HG02938 (cell line): ENCODE data around the gene CASP10.
"Not testable (repeated sequence)": the region's sequence is repeated elsewhere in the genome, so short reads cannot be mapped to it uniquely, and the experiment has no call there.

ENCODE experiments used
- ATAC-seq: cut with Tn5 transposase; IDR thresholded peaks from one replicate; pipeline ENCODE4 v1.9.1; 2021; ENCODE audit warnings: mild to moderate bottlenecking, moderate library complexity; ENCODE audit not compliant: unreplicated experiment

Gene CASP10, protein sequence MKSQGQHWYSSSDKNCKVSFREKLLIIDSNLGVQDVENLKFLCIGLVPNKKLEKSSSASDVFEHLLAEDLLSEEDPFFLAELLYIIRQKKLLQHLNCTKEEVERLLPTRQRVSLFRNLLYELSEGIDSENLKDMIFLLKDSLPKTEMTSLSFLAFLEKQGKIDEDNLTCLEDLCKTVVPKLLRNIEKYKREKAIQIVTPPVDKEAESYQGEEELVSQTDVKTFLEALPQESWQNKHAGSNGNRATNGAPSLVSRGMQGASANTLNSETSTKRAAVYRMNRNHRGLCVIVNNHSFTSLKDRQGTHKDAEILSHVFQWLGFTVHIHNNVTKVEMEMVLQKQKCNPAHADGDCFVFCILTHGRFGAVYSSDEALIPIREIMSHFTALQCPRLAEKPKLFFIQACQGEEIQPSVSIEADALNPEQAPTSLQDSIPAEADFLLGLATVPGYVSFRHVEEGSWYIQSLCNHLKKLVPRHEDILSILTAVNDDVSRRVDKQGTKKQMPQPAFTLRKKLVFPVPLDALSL

DNA sequence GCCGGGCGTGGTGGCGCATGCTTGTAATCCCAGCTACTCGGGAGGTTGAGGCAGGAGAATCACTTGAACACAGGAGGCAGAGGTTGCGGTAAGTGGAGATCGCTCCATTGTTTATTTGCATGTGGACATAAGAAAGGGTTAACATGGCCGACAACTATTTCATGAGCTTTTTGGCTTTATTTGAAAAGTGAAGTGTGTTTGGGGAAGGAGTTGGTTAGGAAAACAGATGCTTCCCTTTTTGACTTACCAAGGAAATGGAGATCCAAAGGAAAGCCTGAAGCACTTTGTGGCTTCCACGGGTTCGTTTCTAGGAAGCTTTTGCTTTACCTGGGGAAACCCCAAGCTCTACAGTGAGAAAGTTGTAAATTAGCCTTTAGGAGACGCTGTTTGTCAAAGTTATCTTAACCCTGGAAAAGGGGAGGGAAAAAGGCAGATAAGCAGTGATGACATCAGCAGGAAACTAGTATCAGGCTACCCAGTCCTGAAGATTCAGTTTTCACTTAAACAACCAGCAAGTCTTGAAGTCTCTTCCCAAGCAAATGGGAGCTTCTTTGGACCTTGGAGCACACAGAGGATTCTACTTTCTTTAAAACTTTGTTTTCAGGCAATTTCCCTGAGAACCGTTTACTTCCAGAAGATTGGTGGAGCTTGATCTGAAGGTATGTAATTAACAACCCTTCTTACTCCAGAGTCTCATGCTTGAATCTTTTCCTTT, at the start of gene CASP10:
TSS of gene CASP10 (plus strand) at position 492 of the 715 bp plus-strand sequence. CDS start 2,637 bp downstream, outside the sequence.
- ATAC-seq = peak; percentile 65

DNA sequence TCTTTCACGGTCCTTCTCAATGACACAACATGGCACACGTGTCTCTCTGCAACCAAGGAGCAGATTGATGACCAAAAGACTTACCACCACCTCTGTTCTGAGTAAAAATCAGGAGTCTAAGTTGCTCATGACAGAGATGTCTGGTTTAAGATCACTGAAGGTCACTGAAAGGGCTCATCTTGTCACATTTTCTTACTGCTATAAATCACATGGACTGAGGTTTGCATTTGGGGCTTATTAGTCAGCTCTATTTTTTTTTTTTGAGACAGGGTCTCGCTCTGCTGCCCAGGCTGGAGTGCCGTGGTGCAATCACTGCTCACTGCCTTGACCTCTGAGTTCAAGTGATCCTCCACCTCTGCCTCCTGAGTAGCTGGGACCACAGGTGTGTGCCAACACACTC, 47.6 kb upstream of the CASP10 start:
- no peak for ATAC-seq

DNA sequence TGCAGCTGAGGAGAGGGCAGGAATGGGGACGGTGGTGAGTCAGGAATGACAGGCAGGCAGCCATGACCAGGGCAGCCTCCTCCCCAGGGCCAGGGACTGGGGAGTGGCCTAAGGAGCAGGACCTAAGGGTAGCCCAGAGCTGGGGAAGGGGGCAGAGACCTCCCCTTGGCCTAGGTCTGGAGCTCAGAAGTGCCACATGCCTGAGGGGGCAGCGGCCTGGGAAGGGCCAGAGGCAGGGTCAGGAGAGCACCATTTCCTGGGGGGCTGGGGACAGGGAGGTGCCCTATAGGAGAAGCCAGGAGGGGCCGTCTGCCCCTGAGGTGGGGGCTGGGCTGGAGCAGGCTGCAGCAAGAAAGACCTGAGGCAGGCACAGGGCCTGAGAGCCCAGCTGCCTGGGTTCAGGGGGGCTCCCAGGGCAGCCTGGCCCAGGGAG, 46.0 kb upstream of the CASP10 start:
- ATAC-seq = no peak

DNA sequence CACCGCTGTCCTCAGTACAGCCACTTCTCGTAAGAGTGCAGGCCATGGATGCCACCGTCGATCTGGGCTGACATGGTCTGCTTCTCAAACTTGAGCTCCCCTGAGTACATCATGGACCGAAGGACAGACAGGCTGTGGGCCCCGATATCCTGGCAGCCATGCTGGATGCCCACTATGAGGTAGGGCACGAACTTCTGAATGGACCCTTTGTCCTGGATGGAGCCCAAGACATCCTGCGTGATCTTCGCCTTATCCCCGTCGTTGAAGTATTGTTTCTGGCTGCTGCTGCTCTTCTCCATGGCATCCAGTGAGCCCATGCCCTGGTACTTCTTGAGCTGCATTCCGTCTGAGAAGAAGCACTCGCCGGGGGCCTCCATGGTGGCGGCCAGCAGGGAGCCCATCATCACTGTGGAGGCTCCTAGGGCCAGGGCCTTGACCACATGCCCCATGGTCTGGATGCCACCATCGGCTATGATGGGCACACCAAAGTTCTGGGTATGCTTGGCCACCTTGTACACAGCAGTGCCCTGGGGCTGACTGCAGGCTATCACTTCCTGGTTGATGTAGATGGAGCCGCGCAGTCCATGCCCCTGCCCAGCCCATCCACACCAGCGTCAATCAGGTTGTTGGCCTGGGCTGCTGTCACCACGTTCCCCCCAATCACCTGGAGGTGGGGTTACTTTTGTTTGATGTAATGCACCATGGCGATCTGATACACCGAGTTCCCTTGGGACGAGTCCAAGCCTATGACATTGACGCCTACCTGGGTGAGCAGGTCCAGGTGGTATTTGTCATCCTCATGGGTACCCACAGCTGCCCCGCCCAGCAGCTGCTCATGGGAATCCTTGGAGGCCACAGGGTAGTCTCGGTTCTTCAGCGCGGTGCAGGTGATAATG, 45.2 kb upstream of the CASP10 start:
- ATAC-seq = no peak

DNA sequence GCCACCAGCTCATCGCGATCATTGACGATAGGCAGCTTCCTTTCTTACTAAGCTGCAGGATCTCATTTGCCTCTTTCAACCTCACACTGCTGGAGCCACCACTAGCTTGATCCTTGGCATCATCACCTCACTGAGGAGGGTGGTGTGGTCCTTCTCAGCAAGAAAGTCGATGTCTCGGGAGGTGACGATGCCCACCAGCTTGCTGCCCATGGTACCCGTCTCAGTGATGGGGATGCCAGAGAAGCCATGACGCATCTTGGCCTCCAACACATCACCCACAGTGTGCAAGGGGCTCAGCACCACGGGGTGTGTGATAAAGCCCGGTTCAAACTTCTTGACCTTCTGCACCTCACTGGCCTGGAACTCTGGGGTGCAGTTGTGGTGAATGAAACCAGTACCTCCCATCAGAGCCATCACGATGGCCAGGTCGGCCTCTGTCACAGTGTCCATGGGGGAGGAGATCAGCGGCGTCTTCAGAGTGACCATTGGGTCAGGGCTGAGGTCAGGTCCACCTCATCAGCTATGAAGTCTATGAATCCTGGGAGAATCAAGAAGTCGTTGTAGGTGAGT, 44.5 kb upstream of the CASP10 start:
- no peak for ATAC-seq

DNA sequence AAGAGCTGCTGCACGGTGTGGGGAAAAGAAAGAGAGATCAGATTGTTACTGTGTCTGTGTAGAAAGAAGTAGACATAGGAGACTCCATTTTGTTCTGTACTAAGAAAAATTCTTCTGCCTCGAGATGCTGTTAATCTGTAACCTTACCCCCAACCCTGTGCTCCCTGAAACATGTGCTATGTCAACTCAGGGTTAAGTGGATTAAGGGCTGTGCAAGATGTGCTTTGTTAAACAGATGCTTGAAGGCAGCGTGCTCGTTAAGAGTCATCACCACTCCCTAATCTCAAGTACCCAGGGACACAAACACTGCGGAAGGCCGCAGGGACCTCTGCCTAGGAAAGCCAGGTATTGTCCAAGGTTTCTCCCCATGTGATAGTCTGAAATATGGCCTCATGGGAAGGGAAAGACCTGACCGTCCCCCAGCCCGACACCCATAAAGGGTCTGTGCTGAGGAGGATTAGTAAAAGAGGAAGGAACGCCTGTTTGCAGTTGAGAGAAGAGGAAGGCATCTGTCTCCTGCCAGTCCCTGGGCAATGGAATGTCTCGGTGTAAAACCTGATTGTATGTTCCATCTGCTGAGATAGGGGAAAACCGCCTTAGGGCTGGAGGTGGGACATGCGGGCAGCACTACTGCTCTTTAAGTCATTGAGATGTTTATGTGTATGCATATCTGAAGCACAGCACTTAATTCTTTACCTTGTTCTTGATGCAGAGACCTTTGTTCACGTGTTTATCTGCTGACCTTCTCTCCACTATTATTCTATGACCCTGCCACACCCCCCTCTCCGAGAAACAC, 43.8 kb upstream of the CASP10 start:
- not testable (repeated sequence) for ATAC-seq

DNA sequence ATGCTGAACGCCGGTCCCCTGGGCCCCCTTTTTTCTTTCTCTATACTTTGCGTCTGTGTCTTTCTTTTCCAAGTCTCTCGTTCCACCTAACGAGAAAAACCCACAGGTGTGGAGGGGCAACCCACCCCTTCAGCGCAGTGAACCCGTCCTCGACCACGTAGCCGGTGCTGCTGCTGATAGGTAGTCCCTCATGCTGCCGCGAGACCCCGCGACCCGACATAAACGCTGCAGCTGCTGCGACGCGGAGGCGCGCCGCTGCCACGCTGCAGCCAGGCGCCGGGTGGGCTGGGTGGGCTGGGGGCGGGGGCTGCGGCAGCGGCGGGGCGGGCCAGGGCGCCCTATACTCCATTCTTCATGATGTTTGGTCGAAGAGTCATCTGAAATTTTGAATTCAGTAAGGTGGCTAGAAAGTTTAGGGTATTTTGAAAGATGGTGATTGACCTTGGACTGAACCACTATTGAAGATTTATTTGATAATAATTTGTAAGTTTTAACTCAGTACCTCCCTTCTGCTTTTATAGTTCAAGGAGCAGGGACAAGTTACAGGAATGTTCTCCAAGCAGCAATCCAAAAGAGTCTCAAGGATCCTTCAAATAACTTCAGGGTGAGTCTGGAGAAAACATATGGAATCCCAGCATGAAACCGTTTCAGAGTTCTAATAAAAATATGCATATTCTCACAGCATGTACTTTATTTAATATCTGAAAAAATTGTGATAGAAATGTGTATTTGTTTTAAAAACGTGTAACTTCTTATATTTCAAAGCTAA, 42.9 kb upstream of the CASP10 start:
- ATAC-seq = no peak

DNA sequence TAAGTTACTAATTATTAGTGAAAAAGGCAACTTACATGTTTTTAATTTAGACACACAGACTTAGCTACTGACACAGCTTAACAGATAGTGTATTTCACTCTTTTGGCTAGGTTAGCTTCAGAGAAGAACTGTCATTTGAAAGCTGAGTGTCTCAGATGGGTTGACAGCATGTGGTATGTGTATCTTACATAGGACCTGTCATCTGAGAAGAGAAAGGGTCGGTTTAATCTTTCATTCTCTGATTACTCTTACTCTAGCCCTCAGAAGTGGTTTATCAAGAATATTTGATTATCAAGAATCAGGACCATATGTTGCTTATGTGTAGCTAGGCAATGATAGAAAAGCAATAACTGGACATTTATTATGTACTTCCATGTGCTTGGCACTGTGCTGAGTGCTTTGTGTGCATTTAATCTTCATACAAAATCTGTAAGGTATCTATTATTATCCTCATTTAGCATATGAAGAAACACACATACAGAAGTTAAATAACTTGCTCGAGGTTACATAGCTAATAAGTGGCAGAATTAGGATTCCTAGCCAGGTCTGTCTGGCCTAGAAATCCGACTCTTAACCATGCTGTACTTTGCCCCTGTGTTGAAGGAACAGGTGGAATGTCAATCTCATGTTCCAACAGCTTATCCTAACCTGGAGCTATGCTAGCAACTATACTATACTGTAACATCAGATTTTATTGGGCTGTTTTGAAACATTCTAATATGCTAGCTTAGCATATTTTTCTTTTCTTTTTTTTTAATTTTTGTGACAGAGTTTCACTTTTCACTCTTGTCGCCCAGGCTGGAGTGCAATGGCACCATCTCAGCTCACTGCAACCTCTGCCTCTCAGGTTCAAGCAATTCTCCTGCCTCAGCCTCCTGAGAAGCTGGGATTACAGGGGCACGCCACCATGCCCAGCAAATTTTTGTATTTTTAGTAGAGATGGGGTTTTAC, 38.6 kb upstream of the CASP10 start:
- ATAC-seq = no peak

DNA sequence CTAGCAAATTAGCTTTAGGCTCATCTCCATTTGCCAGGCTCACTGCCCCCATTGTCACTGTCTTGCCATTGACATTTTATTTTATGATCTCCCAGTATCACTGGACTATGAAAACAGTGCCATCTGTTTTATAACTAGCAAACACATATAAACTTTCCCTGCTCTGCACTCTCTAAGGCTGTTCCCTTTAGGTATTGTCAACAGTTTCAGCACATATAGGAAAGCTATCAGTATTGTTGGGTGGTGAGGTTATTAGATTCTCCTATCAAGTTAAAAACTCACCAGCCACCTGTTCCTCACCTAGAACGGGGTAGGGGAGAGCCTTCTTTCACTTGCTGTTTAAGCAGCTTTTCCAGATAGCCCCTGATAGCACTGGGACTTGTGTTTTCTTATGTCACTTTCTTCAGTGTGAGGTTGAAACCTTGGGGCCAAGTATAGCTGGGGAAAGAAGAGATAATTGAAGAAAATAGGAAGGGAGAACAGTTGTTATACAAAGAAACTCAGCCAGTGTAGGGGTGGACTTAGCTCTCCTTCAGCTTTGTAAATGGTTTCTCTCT, 34.4 kb upstream of the CASP10 start:
- no peak for ATAC-seq

DNA sequence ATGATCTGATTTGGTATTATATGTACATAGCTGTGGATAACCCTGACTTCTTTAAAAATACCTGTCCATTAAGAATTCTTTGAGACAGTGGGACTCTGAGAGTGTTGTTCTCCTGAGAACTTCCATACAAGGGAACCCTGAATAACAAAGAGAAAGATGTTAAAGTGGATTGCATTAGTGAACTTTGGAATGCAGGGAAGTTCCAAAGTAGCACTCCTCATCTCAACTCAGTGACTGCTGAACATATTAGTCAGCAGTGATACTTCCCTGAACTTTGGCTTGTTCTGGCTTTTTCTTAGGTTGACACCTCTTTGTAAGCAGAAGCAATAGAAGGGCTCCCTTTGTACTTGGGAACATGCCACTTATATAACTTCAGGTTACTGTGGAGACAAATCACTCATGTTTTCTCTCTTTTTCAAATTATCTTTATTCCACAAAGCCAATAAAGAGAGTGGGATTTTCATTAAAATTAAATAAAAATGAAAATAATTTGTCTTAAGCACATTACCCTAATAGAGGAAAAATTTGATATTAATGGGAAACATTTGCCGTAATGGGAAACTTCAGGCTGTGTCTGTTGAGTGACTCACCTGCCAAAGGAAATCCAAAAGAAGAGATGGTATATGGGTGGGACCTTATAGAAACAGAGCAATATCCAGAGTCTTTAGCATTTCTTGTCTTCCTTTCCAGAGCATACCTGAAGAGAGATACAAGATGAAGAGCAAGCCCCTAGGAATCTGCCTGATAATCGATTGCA, 33.7 kb upstream of the CASP10 start:
- ATAC-seq = no peak

DNA sequence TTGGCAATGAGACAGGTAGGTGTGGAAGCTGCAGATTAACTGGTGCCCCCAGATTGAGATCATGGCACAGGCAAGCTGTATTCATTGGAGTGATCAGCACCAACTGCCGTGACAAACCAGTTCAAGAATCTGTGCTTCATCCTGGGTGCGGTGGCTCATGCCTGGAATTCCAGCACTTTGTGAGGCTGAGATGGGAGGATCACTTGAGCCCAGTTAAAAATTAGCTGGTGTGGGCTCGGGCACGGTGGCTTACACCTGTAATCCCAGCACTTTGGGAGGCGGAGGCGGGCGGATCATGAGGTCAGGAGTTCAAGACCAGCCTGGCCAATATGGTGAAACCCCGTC, 33.1 kb upstream of the CASP10 start:
- ATAC-seq = not testable (repeated sequence)

DNA sequence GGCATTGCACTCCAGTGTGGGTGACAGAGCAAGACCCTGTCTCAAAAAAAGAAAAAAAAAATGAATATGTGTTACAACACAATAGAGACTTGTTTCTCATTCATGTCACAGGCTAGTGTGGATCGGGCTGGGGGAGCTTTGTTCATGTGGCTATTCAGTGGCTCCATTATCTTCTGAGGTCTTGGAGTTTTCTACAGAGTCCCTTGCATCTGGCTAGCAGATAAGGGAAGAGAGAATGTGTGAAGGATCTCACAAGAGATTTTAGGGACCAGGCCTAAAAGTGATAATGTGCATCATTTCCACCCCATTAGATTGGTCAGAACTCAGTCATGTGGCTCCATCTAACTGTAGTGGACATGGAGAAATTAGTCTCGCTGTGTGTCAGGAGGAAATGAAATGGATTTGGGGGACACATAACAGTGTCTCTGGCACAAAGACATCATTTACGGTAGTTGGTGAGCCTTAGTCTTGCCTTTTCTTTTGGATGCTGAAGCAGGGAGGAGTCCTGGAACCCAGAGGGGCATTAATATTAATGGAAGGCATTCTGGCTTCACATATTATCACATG, 32.4 kb upstream of the CASP10 start:
- no peak for ATAC-seq

DNA sequence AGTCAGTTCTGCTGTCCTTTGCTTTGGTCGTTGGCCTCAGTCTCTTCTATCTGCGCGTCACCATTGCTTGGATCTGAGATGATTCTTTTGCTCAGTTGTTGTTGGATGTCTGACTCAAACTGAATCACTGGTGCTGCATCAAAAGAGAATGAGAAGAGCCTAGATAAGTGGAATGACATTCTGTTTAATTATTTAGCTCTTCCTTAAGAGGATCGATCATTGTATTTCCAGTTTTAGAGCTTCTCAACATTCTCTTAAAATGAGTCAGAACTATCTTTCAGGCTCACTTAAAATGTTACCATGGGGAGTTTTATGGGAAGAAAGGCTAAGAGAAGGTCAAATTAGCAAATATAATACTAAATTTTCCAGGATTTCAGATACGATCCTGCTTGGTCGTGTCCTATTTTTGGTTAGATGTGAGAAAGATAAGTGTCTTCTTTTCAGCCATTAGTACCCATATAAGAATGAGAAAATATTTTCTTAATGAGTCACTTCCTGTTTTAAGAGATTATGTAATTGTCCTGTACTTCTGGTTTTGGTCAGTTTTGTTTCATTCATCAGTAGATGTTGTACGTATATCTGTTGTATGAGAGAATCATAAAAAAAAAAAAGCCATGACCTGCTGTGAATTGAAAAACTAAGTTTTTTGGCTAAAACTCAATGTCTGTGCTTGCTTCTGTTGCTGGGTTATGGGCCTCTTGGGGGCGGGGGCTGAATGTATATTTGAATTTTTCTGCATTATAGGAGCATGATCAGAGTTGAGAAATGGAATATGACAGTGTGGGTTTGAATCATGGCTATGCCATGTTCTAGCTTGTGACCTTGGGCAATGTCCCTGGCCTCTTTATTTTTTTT, 31.6 kb upstream of the CASP10 start:
- ATAC-seq = peak; percentile 86

DNA sequence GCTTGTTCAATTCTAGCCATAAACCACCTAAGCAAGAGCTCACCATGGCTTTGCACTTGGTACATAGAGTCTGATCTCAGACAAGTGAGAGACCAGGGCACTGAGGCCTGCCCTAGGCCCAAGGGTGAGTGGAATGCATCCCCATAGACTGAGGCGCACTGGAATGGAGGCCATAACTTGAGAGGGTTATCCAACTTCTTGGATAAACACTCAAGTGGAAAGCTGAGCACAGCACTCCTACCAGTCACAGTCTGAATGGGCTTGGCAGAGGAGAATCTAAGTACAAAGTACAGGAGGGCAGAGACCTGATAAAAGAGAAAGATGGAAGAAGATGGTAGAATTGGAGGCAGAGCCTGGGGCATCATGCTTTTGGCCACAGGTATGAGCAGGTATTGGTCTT, 30.4 kb upstream of the CASP10 start:
- ATAC-seq = no peak

DNA sequence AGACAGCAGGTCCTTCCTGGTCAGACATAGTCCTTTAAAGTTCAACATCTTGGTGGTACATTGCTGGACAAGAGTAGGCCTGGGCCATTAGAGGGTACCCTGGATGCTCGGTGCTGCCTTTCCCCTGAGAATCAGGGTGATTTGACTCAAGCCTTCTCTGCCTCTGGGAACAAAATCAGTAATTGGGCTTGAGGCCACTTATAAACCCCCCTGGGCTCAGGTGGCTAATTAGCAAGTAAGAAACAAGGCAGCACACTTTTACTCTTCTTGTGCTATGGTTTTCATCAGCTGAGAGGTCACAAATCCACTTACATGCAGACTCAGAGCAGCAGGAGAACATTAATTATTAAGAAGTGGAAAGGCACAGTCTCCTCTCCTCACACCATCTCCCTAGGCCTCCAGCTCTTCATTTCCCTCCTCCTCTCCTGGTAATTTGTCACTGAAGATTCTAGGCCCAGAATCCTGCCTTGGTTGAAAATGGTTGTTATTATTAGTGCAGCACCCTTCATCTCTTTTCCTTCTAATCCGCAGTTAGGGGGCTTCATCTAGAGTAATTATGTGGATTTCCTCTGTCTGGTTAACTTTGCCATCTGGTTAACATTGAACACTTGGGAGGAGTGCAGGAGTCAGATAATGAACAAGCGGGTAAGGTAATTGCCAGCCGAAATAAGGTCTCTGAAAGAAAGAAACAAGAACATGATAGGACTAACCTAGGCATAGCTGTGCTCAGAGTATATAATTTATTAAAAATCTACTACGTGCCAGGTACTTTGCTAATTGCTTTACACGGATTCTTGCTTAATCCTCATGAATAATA, 29.7 kb upstream of the CASP10 start:
- ATAC-seq = no peak
